HEK293 (cell line): ENCODE measurements around the gene BZW2.

ENCODE experiments used
- CTCF ChIA-PET: fragments of 350-600 bp; formaldehyde crosslinking; extraction: SDS; loops from one replicate; lab custom pipeline; 2021; ENCODE audit warnings: antibody characterized with exemption; lab: Yijun Ruan, JAX
- POLR2A ChIA-PET: fragments of 300-600 bp; formaldehyde crosslinking; extraction: SDS; loops from one replicate; lab custom pipeline; 2020; ENCODE audit warnings: antibody characterized with exemption, inconsistent platforms; lab: Yijun Ruan, JAX
- H3K27ac ChIP-seq: fragments of 200-500 bp; sonication (Bioruptor generic); 2 replicates; pipeline ENCODE4 v1.5.1; 2014; ENCODE audit warnings: low read depth, low read length, control low read depth, inconsistent platforms; ENCODE audit errors: extremely low read depth
- H3K36me3 ChIP-seq, 2 experiments: fragments of 200-500 bp in 1 of 2; sonication (Bioruptor generic) in 1 of 2; 1 replicate in 1 of 2; 2 replicates in 1 of 2; pipeline ENCODE4 v1.5.1; 2014 to 2017; ENCODE audit warnings: inconsistent platforms in 2 of 2, low read length in 2 of 2; ENCODE audit not compliant: control insufficient read depth in 2 of 2, insufficient read depth in 1 of 2
- H3K4me1 ChIP-seq: fragments of 200-500 bp; sonication (Bioruptor generic); 2 replicates; pipeline ENCODE4 v1.5.1; 2014; ENCODE audit warnings: mild to moderate bottlenecking, low read length, inconsistent platforms; ENCODE audit not compliant: control insufficient read depth, insufficient read depth
- H3K4me3 ChIP-seq: 2 replicates; pipeline ENCODE4 v1.5.1; 2011; ENCODE audit warnings: low read depth, mild to moderate bottlenecking, control low read depth, low read length, moderate library complexity
- H3K9me3 ChIP-seq: fragments of 200-500 bp; sonication (Bioruptor generic); 2 replicates; pipeline ENCODE4 v1.5.1; 2014; ENCODE audit warnings: low read depth, low read length, inconsistent platforms; ENCODE audit not compliant: control insufficient read depth, insufficient read depth
- BCL11B ChIP-seq: fragments of 450-650 bp; formaldehyde crosslinking; IDR thresholded peaks from 2 replicates; pipeline ENCODE4 v1.5.1; 2016; ENCODE audit warnings: low read depth, missing biosample characterization, missing genetic modification characterization
- ELK4 ChIP-seq: IDR thresholded peaks from 2 replicates; pipeline ENCODE4 v1.6.1; 2011; ENCODE audit warnings: mild to moderate bottlenecking, low read depth, low read length, borderline replicate concordance
- GLI2 ChIP-seq: fragments of 450-650 bp; formaldehyde crosslinking; IDR thresholded peaks from 2 replicates; pipeline ENCODE4; 2017; ENCODE audit warnings: missing biosample characterization, missing genetic modification characterization, low read depth, borderline replicate concordance
- KLF9 ChIP-seq: fragments of 450-650 bp; formaldehyde crosslinking; IDR thresholded peaks from 2 replicates; pipeline ENCODE4 v1.5.1; 2016; ENCODE audit warnings: missing biosample characterization, missing genetic modification characterization, low read depth
- ZBTB49 ChIP-seq: fragments of 450-650 bp; formaldehyde crosslinking; IDR thresholded peaks from 2 replicates; pipeline ENCODE4 v1.5.1; 2016; ENCODE audit warnings: missing biosample characterization, missing genetic modification characterization, low read depth
- ZNF23 ChIP-seq: fragments of 450-650 bp; formaldehyde crosslinking; IDR thresholded peaks from 2 replicates; pipeline ENCODE4 v1.5.1; 2016; ENCODE audit warnings: missing biosample characterization, missing genetic modification characterization, borderline replicate concordance
- ZNF621 ChIP-seq: fragments of 450-650 bp; formaldehyde crosslinking; IDR thresholded peaks from 2 replicates; pipeline ENCODE4 v1.5.1; 2017; ENCODE audit warnings: missing biosample characterization, missing genetic modification characterization
- ZNF660 ChIP-seq: fragments of 450-650 bp; IDR thresholded peaks from 2 replicates; pipeline ENCODE4 v1.5.1; 2018; ENCODE audit warnings: missing biosample characterization, mild to moderate bottlenecking, missing genetic modification characterization
- ZNF704 ChIP-seq: fragments of 450-650 bp; formaldehyde crosslinking; IDR thresholded peaks from 2 replicates; pipeline ENCODE4 v1.5.1; 2016; ENCODE audit warnings: missing biosample characterization, missing genetic modification characterization
- ZNF768 ChIP-seq: fragments of 450-650 bp; formaldehyde crosslinking; IDR thresholded peaks from 2 replicates; pipeline ENCODE4 v1.5.1; 2018; ENCODE audit warnings: missing biosample characterization, mild to moderate bottlenecking, missing genetic modification characterization
- TF ChIP-seq, protein P1 (sequence below): fragments of 450-650 bp; formaldehyde crosslinking; IDR thresholded peaks from 2 replicates; pipeline ENCODE4 v1.5.1; 2017; ENCODE audit warnings: missing biosample characterization, missing genetic modification characterization
- TF ChIP-seq, protein P2 (sequence below): fragments of 450-650 bp; formaldehyde crosslinking; IDR thresholded peaks from 2 replicates; pipeline ENCODE4 v1.5.1; 2016; ENCODE audit warnings: missing biosample characterization, missing genetic modification characterization
- TF ChIP-seq, protein P3 (sequence below): fragments of 450-650 bp; formaldehyde crosslinking; IDR thresholded peaks from 2 replicates; pipeline ENCODE4 v1.5.1; 2016; ENCODE audit warnings: missing biosample characterization, missing genetic modification characterization

Gene BZW2

GRCh38 chr7:16609842-16610450 lies 36.0 kb upstream of the BZW2 start (continued):
- TF ChIP-seq, protein P1, sequence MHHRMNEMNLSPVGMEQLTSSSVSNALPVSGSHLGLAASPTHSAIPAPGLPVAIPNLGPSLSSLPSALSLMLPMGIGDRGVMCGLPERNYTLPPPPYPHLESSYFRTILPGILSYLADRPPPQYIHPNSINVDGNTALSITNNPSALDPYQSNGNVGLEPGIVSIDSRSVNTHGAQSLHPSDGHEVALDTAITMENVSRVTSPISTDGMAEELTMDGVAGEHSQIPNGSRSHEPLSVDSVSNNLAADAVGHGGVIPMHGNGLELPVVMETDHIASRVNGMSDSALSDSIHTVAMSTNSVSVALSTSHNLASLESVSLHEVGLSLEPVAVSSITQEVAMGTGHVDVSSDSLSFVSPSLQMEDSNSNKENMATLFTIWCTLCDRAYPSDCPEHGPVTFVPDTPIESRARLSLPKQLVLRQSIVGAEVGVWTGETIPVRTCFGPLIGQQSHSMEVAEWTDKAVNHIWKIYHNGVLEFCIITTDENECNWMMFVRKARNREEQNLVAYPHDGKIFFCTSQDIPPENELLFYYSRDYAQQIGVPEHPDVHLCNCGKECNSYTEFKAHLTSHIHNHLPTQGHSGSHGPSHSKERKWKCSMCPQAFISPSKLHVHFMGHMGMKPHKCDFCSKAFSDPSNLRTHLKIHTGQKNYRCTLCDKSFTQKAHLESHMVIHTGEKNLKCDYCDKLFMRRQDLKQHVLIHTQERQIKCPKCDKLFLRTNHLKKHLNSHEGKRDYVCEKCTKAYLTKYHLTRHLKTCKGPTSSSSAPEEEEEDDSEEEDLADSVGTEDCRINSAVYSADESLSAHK (tag by site-specific recombination), result no peak

GRCh38 chr7:16611711-16612110 lies 34.3 kb upstream of the BZW2 start:
- CTCF ChIA-PET, result interaction anchor here (0.6 kb wide), 1 partner anchor 40 kb away, joined by 3 read pairs; no protein-coding TSS in a partner anchor
- Histone ChIP-seq H3K4me1 (no peaks in the 10 kb centered on the region), H3K9me3 (no peaks in the 10 kb centered on the region), H3K4me3 (no peak overlapping the region), H3K27ac (no peak overlapping the region)
- POLR2A ChIA-PET, result no interaction called here
- TF ChIP-seq, protein P2, sequence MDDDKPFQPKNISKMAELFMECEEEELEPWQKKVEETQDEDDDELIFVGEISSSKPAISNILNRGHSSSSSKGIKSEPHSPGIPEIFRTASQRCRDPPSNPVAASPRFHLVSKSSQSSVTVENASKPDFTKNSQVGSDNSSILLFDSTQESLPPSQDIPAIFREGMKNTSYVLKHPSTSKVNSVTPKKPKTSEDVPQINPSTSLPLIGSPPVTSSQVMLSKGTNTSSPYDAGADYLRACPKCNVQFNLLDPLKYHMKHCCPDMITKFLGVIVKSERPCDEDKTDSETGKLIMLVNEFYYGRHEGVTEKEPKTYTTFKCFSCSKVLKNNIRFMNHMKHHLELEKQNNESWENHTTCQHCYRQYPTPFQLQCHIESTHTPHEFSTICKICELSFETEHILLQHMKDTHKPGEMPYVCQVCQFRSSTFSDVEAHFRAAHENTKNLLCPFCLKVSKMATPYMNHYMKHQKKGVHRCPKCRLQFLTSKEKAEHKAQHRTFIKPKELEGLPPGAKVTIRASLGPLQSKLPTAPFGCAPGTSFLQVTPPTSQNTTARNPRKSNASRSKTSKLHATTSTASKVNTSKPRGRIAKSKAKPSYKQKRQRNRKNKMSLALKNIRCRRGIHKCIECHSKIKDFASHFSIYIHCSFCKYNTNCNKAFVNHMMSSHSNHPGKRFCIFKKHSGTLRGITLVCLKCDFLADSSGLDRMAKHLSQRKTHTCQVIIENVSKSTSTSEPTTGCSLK (tag by site-specific recombination), result no peak
- TF ChIP-seq ZNF621 (tag by site-specific recombination) (no peak), GLI2 (no peak), ELK4 (no peak), ZNF660 (no peak), ZBTB49 (no peak), BCL11B (tag by site-specific recombination) (no peak), ZNF23 (no peak), KLF9 (tag by site-specific recombination) (no peak), ZNF768 (tag by site-specific recombination) (no peak), ZNF704 (tag by site-specific recombination) (no peak)
- TF ChIP-seq, protein P3, sequence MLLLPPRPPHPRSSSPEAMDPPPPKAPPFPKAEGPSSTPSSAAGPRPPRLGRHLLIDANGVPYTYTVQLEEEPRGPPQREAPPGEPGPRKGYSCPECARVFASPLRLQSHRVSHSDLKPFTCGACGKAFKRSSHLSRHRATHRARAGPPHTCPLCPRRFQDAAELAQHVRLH (tag by site-specific recombination), result no peak
- TF ChIP-seq, all 188 proteins: peak for 0
- peaks cover 23 to 27% of the 10 kb centered on the region in 2 experiments for H3K36me3 ChIP-seq
